GM19043 (cell line): Measurements from ENCODE around the gene CDK4.

Experiments used
- ATAC-seq: cut with Tn5 transposase; IDR thresholded peaks from one replicate; pipeline ENCODE4 v1.9.1; 2021; ENCODE audit warnings: low read depth; ENCODE audit not compliant: unreplicated experiment

Gene CDK4

GRCh38 chr12:57772429-57773322 is 20.6 kb upstream of the CDK4 start, which contains the start of gene EEF1AKMT3:
Gene EEF1AKMT3 (plus strand): TSS chr12:57772614. CDS start chr12:57772725, 111 bp downstream.
- no peak for ATAC-seq

GRCh38 chr12:57771873-57772428 is 19.8 kb upstream of the CDK4 start, which contains the start of gene METTL1:
Gene METTL1 (minus strand): TSS chr12:57772105. CDS start chr12:57772083, 22 bp downstream.
- peak; percentile 85 for ATAC-seq

GRCh38 chr12:57771236-57771872 is 19.2 kb upstream of the CDK4 start:
- peak; percentile 73 for ATAC-seq

- ATAC-seq: no peak
Observed at GRCh38 chr12:57770734-57771133, 18.6 kb upstream of the CDK4 start.

GRCh38 chr12:57769594-57769993 is 17.5 kb upstream of the CDK4 start:
- no peak for ATAC-seq

GRCh38 chr12:57767876-57768275 is 15.8 kb upstream of the CDK4 start:
- no peak for ATAC-seq

- no peak for ATAC-seq
Observed at GRCh38 chr12:57767305-57767698, 15.2 kb upstream of the CDK4 start.

GRCh38 chr12:57766464-57767304 is 14.6 kb upstream of the CDK4 start, which contains the start of gene CYP27B1:
Gene CYP27B1 (minus strand): TSS chr12:57767078. CDS start chr12:57767041, 37 bp downstream.
- ATAC-seq: no peak

- ATAC-seq: peak; percentile 2
Observed at GRCh38 chr12:57765698-57766463, 13.8 kb upstream of the CDK4 start.

GRCh38 chr12:57765003-57765697 is 13.0 kb upstream of the CDK4 start:
- ATAC-seq: peak; percentile 44

GRCh38 chr12:57764662-57765002 is 12.5 kb upstream of the CDK4 start:
- ATAC-seq: no peak

- no peak for ATAC-seq
Observed at GRCh38 chr12:57763881-57764661, 12.0 kb upstream of the CDK4 start.

- no peak for ATAC-seq
Observed at GRCh38 chr12:57762463-57762862, 10.4 kb upstream of the CDK4 start.

GRCh38 chr12:57761391-57761998 is 9.4 kb upstream of the CDK4 start:
- ATAC-seq: no peak

- no peak for ATAC-seq
Observed at GRCh38 chr12:57760347-57760982, 8.4 kb upstream of the CDK4 start.

GRCh38 chr12:57759360-57759980 is 7.4 kb upstream of the CDK4 start:
- no peak for ATAC-seq
